SK-N-SH treated with all-trans-retinoic acid at 6 μM for 48 hours (cell line): ENCODE results near the gene RIMBP2.

ENCODE experiments used
- BACH2 ChIP-seq: fragments of 250-450 bp; sonication (Bioruptor Pico); IDR thresholded peaks from 2 replicates; pipeline ENCODE4 v1.9.0; 2021; ENCODE audit warnings: mild to moderate bottlenecking, borderline replicate concordance
- OSR1 ChIP-seq: fragments of 250-450 bp; sonication (Bioruptor Pico); IDR thresholded peaks from 2 replicates; pipeline ENCODE4 v1.8.0; 2022; ENCODE audit warnings: moderate library complexity, mild to moderate bottlenecking, inconsistent platforms
- RARB ChIP-seq: fragments of 250-450 bp; sonication (Bioruptor Pico); IDR thresholded peaks from 2 replicates; pipeline ENCODE4 v1.8.0; 2021; ENCODE audit warnings: mild to moderate bottlenecking, moderate library complexity
- SNAI2 ChIP-seq: fragments of 250-450 bp; sonication (Bioruptor Pico); IDR thresholded peaks from 2 replicates; pipeline ENCODE4 v1.5.0; 2020; ENCODE audit warnings: mild to moderate bottlenecking, moderate library complexity
- TOX ChIP-seq: fragments of 250-450 bp; sonication (Bioruptor Pico); IDR thresholded peaks from 2 replicates; pipeline ENCODE4 v1.8.0; 2021; ENCODE audit warnings: mild to moderate bottlenecking, moderate library complexity, borderline replicate concordance
- ZFP3 ChIP-seq: fragments of 250-450 bp; sonication (Bioruptor Pico); IDR thresholded peaks from 2 replicates; pipeline ENCODE4 v1.5.0; 2020; ENCODE audit warnings: mild to moderate bottlenecking, moderate library complexity
- ZFP30 ChIP-seq: fragments of 450-650 bp; formaldehyde crosslinking; IDR thresholded peaks from 2 replicates; pipeline ENCODE4 v1.5.0; 2022; ENCODE audit warnings: mild to moderate bottlenecking, moderate library complexity
- ZNF565 ChIP-seq: fragments of 450-650 bp; formaldehyde crosslinking; conservative IDR thresholded peaks from 2 replicates; pipeline ENCODE4 v1.5.0; 2020; ENCODE audit warnings: low read depth, mild to moderate bottlenecking, moderate library complexity
- ZNF70 ChIP-seq: fragments of 450-650 bp; formaldehyde crosslinking; IDR thresholded peaks from 2 replicates; pipeline ENCODE4 v1.5.0; 2020; ENCODE audit warnings: mild to moderate bottlenecking, moderate library complexity
- ZNF8 ChIP-seq: fragments of 450-650 bp; formaldehyde crosslinking; IDR thresholded peaks from 2 replicates; pipeline ENCODE4 v1.5.0; 2020; ENCODE audit warnings: mild to moderate bottlenecking, moderate library complexity
- TF ChIP-seq, protein P1 (sequence below): fragments of 250-450 bp; sonication (Bioruptor Pico); IDR thresholded peaks from 2 replicates; pipeline ENCODE4 v1.8.0; 2020; ENCODE audit warnings: mild to moderate bottlenecking, moderate library complexity, borderline replicate concordance

DNA sequence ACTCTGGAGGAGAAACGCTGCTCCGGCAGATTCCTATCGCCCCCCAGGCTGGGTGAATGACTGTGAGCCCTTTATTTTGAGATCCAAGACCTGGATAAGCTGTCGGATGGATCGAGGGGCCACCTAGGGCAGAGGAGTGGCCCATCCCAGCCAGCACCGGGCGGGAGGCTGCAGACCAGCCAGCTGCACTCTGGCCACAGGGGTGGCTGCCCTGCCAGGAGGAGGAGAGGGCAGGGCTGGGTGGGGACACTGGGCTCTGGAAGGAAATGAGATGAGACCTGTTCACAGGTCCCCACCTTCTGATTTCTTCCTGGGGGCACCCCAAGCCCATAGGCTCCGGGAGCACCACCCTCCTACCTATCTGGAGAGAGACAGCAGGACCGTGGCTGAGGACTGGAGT, 238.4 kb downstream of the RIMBP2 start:
- TF ChIP-seq ZFP30 (CRISPR knock-in tag), result no peak
- no peak for TF ChIP-seq ZNF8 (CRISPR knock-in tag)
- no peak for TF ChIP-seq ZNF565 (CRISPR knock-in tag)
- TF ChIP-seq OSR1 (CRISPR knock-in tag), result no peak
- TF ChIP-seq ZNF70 (CRISPR knock-in tag), result no peak
- no peak for TF ChIP-seq RARB
- TF ChIP-seq TOX, result no peak
- no peak for TF ChIP-seq ZFP3 (CRISPR knock-in tag)
- TF ChIP-seq, protein P1, sequence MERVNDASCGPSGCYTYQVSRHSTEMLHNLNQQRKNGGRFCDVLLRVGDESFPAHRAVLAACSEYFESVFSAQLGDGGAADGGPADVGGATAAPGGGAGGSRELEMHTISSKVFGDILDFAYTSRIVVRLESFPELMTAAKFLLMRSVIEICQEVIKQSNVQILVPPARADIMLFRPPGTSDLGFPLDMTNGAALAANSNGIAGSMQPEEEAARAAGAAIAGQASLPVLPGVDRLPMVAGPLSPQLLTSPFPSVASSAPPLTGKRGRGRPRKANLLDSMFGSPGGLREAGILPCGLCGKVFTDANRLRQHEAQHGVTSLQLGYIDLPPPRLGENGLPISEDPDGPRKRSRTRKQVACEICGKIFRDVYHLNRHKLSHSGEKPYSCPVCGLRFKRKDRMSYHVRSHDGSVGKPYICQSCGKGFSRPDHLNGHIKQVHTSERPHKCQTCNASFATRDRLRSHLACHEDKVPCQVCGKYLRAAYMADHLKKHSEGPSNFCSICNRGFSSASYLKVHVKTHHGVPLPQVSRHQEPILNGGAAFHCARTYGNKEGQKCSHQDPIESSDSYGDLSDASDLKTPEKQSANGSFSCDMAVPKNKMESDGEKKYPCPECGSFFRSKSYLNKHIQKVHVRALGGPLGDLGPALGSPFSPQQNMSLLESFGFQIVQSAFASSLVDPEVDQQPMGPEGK, result no peak
- TF ChIP-seq BACH2, result no peak
- TF ChIP-seq SNAI2, result no peak
